GM21576 (cell line): ENCODE data around the gene ZNF423.

Source experiments
- ATAC-seq: cut with Tn5 transposase; IDR thresholded peaks from one replicate; pipeline ENCODE4 v1.9.1; 2021; ENCODE audit warnings: mild to moderate bottlenecking, moderate library complexity; ENCODE audit not compliant: unreplicated experiment

Gene ZNF423

GRCh38 chr16:49488336-49488735, 367.6 kb downstream of the ZNF423 start:
- ATAC-seq = no peak

DNA sequence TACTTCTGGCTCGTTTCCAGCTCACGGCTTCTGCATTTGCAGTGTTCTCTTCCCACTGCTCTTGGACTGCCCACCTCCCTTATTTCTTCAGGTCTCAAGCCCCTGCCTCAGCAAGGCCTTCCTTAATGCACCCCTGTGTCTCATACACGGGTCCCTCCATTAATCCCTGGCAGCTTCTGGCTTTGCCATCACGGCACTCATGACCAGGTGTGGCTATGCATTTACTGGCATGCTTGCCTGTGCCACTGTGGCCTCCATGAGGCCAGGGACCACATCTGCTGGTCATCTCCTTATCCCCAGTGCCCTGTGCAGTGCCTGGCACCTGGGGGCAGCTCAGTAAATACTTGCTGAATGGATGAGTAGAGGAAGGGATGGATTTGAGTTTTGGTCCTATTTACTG, 368.2 kb downstream of the ZNF423 start:
- no peak for ATAC-seq

DNA sequence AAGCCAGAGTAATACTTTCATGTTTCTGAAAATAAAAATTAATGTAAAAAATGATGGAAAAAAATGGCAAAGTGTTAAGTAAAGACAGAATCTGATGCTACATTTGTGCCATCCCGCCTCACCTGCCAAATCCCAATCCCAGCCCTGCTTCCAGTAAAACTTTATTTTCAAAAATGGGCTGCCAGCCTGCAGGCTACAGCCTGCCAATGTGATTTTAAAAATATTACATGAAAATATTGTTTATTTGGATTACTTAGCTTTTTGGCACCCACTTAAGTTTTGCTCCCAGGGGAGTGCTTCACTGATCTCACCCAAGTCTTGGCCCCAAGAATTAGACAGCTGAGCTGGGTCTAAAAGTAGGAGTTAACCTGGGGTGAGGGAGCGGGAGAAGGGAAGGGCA, 369.5 kb downstream of the ZNF423 start:
- no peak for ATAC-seq

DNA sequence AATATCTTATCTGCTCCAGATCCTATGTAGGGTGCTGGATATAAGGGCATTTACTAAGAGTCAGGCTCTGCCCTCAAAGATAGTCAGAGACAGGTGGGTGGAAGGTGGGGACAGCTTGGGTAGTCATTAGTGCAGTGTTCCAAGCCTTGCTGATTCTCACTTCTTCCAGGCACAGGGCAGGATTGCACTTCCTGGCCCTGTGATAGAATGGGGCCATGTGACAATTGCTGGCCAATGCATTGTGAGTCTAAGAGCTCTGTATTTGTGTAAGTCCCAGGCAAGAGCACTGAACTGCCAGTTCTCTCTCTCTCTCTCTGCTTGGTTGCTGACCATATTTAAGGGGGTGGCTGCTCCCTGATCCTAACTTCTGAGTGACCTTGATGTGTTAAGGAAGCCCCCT, 370.2 kb downstream of the ZNF423 start:
- ATAC-seq = no peak

DNA sequence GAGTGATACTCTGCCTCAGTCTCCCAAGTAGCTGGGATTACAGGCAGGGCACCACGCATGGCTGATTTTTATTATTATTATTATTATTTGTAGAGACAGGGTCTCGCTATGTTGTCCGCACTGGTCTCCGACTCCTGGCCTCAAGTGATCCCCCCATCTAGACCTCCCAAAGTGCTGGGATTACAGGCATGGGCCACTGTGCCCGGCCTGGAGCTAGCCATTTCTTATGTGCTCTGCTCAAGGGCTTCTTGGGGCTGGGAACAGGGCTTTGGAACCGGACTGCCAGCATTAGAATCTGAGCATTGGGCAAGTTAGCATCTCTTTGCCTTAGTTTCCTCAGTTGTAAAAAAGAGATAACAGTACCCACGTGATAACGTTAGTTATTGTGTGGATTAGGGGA, 371.0 kb downstream of the ZNF423 start:
- no peak for ATAC-seq

DNA sequence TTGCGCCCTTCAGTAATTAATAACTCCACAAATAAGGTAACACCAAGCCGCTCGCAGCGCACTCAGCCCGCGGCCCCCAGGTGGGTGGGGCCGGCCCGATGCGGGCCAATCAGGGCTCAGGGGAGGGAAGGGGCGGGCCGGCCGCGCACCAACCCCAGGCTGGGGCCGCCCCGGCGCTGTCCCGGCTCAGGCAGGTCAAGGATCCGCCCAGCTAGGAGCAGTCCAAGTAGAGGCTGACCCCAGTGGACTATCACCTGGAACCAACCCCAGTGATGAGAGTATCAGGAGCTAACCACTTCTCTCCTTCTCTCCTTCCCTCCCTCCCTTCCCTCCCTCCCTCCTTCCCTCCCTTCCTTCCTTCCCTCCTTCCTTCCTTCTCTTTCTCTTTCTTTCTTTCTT, 371.5 kb downstream of the ZNF423 start:
- no peak for ATAC-seq

DNA sequence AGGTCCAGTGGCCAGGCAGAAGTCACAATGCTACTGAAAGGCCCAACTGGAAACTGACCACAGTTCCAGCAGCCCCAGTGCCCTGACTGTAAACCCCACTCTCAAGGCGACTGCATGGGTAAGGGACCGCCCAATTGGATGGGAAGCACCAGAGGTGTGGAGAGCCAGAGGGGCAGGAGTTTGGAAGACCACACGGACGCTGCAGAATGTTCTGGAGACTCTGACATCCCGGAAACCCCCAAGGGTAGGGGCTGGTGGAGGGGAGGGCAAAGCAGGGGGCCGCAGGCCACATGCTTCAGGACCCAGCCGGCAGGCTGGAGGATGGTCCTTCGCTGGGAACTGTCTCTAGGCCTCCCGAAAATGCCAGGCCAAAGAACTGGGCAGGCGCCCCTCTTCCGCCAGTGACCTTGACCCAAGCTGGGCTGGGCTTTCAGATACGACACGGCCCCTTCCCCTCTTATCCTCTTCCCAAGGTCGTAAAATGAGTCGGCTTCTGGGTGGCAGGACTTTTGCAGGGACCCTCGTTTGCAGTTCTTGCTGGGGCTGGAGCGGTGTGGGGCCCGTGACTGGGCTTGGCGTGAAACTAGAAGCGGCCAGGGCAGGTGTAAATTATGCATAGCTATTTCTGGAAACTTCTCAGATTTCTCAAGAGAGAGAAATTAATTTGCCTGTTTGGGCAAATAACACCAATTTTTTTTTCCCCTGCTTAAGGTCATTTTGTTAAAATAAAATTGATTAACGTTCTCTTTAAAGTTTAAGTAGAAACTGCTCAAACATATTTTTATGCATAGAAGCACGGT, 372.1 kb downstream of the ZNF423 start:
- no peak for ATAC-seq

GRCh38 chr16:49483251-49483650, 372.7 kb downstream of the ZNF423 start:
- ATAC-seq = no peak

- ATAC-seq = no peak
These were observed 373.2 kb downstream of the ZNF423 start for GRCh38 chr16:49482690-49483089.

DNA sequence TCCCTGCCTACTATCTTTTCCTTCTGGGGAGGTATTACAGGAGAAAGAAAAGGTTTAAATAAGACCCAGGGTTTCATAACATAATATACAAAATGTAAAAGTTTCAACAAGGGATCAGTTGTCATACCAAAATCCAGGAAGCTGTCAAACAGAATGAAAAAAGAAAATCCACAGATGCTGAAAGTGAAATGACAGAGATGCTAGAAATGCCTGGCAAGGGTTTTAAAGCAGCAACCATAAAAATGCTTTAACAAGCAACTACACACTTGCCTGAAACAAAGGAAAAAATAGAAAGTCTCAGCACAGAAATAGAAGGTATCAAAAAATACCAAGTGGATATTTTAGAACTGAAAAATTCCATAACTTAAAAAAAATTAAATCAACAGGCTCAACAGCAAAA, 377.3 kb downstream of the ZNF423 start:
- no peak for ATAC-seq

- ATAC-seq = no peak
These were observed 377.8 kb downstream of the ZNF423 start for GRCh38 chr16:49478107-49478506.

DNA sequence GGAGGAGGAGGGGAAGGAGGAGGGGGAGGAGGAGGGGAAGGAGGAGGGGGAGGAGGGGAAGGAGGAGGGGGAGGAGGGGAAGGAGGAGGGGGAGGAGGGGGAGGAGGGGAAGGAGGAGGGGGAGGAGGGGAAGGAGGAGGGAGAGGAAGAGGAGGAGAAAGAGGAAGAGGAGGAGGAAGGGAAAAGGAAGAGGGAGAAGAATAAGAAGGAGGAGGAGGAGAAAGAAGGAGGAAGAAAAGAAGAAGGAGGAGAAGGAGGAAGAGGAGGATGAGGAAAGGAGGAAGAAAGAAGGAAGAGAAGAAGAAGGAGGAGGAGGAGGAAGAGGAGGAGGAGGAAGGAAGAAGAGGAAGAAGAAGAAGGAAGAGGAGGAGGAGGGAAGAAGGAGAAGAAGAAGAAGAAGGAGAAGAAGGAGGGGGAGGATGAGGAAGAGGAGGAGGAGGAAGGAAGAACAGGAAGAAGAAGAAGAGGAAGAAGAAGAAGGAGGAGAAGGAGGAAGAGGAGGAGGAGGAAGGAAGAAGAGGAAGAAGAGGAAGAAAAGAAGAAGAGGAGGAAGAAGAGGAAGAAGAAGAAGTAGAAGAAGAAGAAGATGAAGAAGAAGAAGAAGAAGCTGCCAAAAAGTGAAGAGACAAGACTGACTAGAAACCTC, 378.5 kb downstream of the ZNF423 start:
- no peak for ATAC-seq

DNA sequence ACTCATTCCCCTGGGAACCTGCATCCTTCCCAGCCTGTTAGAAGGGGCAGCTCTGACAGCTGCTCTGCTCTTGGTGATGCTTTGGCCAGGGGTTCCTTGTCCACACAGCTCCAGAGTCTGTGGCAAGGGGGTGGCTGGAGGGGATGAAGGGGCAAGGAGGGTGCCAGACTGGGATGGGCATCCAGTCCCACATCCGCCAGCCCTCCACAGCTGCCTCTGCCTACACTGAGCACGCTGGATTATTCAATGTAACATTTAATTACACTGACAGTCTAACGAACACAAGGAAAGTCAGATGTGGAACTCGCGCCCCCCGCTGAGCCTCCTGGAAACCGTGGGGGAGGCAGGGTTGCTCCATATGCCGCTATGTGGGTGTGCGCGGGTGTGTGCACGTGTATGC, 381.2 kb downstream of the ZNF423 start:
- ATAC-seq = no peak

DNA sequence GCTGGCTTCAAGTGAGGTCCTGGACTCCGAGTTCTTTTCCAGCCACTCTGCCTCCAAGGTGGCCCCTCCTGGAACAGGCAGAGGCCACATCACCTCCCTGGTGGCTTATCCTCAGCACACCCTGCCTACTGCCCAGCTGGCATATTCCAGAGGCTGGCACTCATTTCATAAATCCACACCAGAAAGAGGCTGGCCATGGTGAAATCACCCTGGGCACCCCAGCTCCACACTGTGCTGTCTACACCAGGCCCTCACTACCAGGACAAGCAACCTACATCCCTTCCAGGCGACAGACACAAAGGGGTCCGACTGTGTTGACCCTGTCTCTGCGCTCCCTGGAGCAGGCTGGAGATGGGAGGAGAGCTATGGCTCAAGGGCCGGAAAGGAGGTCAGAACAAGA, 382.1 kb downstream of the ZNF423 start:
- no peak for ATAC-seq

DNA sequence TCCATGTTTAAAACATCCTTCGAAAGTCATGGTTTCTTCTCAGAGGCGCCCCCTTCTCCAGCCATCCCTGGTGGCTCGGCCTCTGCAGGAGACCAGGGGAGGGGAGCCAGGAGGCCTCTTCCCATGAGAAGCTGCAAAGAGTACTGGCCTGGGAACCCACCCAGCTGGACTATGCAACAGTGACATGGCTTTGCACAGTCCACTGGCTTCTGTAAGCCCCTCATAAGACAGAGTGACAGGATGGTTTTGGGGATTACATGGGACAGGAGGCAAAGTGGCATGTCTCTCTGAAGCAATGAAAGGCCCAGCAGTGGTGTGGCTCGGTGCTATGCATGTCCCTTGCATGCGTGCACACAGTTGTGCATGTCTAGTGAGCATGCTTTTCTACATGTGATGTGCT, 382.8 kb downstream of the ZNF423 start:
- no peak for ATAC-seq

DNA sequence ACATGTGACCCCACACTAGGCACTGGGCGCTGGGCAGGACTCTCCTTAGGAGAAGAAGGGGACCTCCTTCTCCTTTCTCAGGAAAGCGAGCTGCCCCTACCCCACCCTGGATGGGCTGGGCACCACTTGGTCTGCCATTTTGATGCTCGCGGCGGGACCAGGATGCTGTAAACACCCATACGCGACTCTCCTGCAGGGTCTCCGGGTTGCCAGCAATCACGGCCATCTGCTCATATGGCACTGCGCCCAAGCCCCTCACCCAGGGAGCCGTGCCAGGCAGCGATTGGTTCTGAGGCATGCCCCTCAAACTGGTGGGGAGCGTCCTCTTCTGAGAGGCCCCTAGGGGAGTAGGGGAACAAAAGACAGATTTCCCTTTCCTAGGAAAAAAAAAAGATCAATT, 383.3 kb downstream of the ZNF423 start:
- ATAC-seq = no peak

GRCh38 chr16:49471038-49471727, 384.7 kb downstream of the ZNF423 start:
- ATAC-seq = no peak

DNA sequence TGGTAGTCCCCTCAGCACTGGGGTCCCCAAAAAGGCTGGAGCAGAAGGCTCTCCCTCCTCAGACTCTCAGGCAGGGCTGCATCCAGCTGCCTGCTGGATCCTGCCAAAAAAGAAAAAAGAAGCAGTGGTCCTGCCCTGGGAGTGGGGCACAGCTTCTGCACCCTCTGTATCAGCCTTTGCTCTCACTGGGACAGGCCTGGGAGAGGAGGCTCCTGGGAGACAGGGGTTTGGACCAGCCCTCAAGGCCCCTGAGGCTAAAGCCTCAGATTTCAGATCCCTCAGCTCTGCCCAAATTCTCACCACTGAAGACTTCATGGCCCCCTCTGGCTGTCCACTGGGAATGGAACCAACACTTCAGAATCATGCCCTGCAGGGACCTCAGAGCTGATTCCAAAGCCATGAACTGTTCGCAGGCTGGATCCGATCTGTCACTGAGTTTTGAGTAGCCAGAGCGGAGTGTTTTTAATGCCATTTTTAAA, 385.4 kb downstream of the ZNF423 start:
- ATAC-seq = no peak

DNA sequence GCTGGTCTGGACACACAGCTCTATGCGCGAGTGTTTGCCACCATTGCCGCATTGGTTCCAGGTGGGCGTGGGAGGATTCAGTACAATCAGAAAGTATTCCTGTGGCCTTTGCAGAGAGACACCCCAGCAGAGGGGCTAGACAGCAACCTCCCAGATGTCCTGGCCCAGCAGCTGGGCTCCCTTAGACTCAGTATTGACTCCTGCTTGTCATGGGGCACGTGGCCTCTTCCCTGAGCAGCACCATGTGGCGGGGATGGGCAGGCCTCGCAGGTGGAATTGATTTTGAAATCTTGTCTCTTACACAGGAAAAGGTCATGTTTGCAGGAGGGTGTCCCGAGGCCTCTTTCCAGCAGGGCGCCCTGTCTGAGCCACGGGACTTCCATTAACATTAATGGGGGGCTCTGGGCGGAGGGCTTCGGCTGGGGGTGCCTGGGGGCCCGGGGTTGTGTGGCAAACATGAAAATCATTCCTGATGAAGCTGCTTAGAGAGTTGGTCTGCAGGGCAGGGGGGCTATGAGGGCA, 385.9 kb downstream of the ZNF423 start:
- ATAC-seq = no peak

DNA sequence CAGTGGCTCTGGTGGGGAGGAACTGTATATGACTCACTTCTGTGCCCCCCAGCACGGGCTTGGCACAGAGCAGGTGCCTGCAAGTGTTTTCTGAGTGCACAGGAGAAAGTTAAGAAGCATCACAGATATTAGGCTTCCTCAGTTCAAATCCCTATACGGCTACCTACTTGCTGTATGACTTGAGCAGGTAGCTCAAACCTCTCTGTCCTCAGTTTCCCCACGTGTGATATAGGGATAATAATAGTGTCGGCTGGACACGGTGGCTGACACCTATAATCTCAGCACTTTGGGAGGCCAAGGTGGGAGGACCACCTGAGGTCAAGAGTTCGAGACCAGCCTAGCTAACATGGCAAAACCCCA, 386.6 kb downstream of the ZNF423 start:
- ATAC-seq = no peak

- ATAC-seq = no peak
These were observed 387.2 kb downstream of the ZNF423 start for GRCh38 chr16:49468611-49469310.
